ENCODE measurements around the gene RNASE13.
"Not testable (repeated sequence)": the region's sequence is repeated elsewhere in the genome, so short reads cannot be mapped to it uniquely, and the experiment has no call there.

Gene RNASE13

GRCh38 chr14:20989787-20990600 is 44.6 kb downstream of the RNASE13 start, which contains the start of gene METTL17:
Gene METTL17 (plus strand): TSS chr14:20989980. CDS start chr14:20990003, 23 bp downstream.
- 0 out of 2 replicates have a peak, but pooled peaks have one; percentile 9 for TF ChIP-seq SNAI2 (CRISPR knock-in tag; IDR thresholded peaks at IDR 0.05)
- TF ChIP-seq, protein P1, sequence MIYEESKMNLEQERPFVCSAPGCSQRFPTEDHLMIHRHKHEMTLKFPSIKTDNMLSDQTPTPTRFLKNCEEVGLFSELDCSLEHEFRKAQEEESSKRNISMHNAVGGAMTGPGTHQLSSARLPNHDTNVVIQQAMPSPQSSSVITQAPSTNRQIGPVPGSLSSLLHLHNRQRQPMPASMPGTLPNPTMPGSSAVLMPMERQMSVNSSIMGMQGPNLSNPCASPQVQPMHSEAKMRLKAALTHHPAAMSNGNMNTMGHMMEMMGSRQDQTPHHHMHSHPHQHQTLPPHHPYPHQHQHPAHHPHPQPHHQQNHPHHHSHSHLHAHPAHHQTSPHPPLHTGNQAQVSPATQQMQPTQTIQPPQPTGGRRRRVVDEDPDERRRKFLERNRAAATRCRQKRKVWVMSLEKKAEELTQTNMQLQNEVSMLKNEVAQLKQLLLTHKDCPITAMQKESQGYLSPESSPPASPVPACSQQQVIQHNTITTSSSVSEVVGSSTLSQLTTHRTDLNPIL (CRISPR knock-in tag; IDR thresholded peaks at IDR 0.05; ENCODE audit: low read depth): no peak
- peak; percentile 97 for ATAC-seq

- no peak for ATAC-seq
- TF ChIP-seq ESRRG (CRISPR knock-in tag; IDR thresholded peaks at IDR 0.05): no peak
- no peak for TF ChIP-seq SNAI2 (CRISPR knock-in tag; IDR thresholded peaks at IDR 0.05)
Measured at GRCh38 chr14:20989471-20989786, 45.2 kb downstream of the RNASE13 start.

- TF ChIP-seq PATZ1 (CRISPR knock-in tag; IDR thresholded peaks at IDR 0.05; ENCODE audit: borderline replicate concordance) (no peak), ARNTL (CRISPR knock-in tag; IDR thresholded peaks at IDR 0.05; ENCODE audit: borderline replicate concordance, low read depth) (no peak), SNAI2 (CRISPR knock-in tag; IDR thresholded peaks at IDR 0.05) (no peak), ZNF565 (CRISPR knock-in tag; conservative IDR thresholded peaks at IDR 0.05; ENCODE audit: low read depth) (no peak), ZFP30 (CRISPR knock-in tag; IDR thresholded peaks at IDR 0.05) (no peak), CSDC2 (CRISPR knock-in tag; IDR thresholded peaks at IDR 0.05) (no peak), ZNF70 (CRISPR knock-in tag; IDR thresholded peaks at IDR 0.05) (no peak), ESRRG (CRISPR knock-in tag; IDR thresholded peaks at IDR 0.05) (no peak), OSR1 (CRISPR knock-in tag; IDR thresholded peaks at IDR 0.05) (no peak), CSRNP3 (CRISPR knock-in tag; IDR thresholded peaks at IDR 0.05) (no peak), ZFP3 (CRISPR knock-in tag; IDR thresholded peaks at IDR 0.05) (no peak), GLIS3 (CRISPR knock-in tag; IDR thresholded peaks at IDR 0.05) (no peak)
- TF ChIP-seq, protein P1 (CRISPR knock-in tag; IDR thresholded peaks at IDR 0.05; ENCODE audit: low read depth): no peak
- TF ChIP-seq, protein P2, sequence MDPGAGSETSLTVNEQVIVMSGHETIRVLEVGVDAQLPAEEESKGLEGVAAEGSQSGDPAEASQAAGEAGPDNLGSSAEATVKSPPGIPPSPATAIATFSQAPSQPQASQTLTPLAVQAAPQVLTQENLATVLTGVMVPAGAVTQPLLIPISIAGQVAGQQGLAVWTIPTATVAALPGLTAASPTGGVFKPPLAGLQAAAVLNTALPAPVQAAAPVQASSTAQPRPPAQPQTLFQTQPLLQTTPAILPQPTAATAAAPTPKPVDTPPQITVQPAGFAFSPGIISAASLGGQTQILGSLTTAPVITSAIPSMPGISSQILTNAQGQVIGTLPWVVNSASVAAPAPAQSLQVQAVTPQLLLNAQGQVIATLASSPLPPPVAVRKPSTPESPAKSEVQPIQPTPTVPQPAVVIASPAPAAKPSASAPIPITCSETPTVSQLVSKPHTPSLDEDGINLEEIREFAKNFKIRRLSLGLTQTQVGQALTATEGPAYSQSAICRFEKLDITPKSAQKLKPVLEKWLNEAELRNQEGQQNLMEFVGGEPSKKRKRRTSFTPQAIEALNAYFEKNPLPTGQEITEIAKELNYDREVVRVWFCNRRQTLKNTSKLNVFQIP (CRISPR knock-in tag; IDR thresholded peaks at IDR 0.05; ENCODE audit: borderline replicate concordance, low read depth): no peak
- no peak for ATAC-seq
Measured at GRCh38 chr14:20988717-20989470, 45.7 kb downstream of the RNASE13 start.

DNA sequence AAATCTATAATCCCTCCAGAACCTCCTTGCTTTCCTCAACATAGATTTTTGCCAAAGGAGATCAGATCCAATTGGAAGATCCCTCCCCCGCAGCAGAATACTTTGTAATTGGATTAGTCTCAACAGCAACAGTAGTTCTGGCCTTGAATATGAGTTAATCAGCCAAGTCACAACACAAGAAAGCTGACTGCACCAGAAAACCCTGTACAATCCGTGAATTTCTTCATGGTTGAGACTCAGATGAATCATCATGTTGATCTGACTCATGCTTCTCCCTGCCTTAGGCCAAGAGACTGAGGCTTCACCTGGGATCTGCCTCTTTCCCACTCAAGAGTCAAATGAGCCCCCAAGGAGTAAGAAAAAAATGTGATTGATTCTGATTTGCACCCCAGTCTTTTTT is 47.8 kb downstream of the RNASE13 start:
- peak; percentile 15; the same call in 1 of the 3 replicates for ATAC-seq
- no peak for TF ChIP-seq ZC3H10 (CRISPR knock-in tag; IDR thresholded peaks at IDR 0.05)
- TF ChIP-seq PATZ1 (CRISPR knock-in tag; IDR thresholded peaks at IDR 0.05; ENCODE audit: borderline replicate concordance): no peak
- no peak for TF ChIP-seq CSDC2 (CRISPR knock-in tag; IDR thresholded peaks at IDR 0.05)
- no peak for TF ChIP-seq PPARA (CRISPR knock-in tag; IDR thresholded peaks at IDR 0.05; ENCODE audit: borderline replicate concordance)
- TF ChIP-seq ZNF8 (CRISPR knock-in tag; IDR thresholded peaks at IDR 0.05): no peak
- TF ChIP-seq CSRNP3 (CRISPR knock-in tag; IDR thresholded peaks at IDR 0.05): no peak
- TF ChIP-seq ZFP3 (CRISPR knock-in tag; IDR thresholded peaks at IDR 0.05): no peak
- TF ChIP-seq ZFP30 (CRISPR knock-in tag; IDR thresholded peaks at IDR 0.05): no peak
- no peak for TF ChIP-seq ARNTL (CRISPR knock-in tag; IDR thresholded peaks at IDR 0.05; ENCODE audit: borderline replicate concordance, low read depth)

DNA sequence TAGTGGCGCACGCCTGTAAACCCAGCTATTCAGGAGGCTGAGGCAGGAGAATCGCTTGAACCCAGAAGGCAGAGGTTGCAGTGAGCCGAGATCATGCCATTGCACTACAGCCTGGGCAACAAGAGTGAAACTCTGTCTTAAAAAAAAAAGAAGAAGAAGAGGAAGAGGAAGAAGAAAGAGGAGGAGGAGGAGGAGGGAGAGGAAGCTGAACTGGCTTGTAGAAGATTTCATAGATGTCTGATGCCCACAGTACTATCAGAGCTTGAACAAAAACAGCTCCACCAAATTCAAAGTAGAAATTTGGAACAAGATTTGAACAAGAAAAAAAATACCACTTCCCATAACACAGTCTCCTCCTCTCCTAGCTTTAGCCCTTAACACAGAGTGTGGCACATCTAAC is 49.0 kb downstream of the RNASE13 start:
- ATAC-seq: not testable (repeated sequence)

Data from SK-N-SH treated with all-trans-retinoic acid at 6 μM for 48 hours (cell line).